NCI-H2107 (cell line): Measurements from ENCODE around the gene KRTAP10-1.

ENCODE experiments used
- DNase-seq: peaks from one replicate; lab custom pipeline; 2025; lab: John Stamatoyannopoulos, UW

KRTAP10-1 gene

GRCh38 chr21:44502171-44502958 lies 37.6 kb downstream of the KRTAP10-1 start:
- DNase-seq = no peak

- no peak for DNase-seq
Observed at GRCh38 chr21:44500111-44500510, 39.9 kb downstream of the KRTAP10-1 start.

GRCh38 chr21:44499631-44500030 lies 40.4 kb downstream of the KRTAP10-1 start:
- DNase-seq = no peak

- DNase-seq = no peak
Observed at GRCh38 chr21:44499211-44499560, 40.8 kb downstream of the KRTAP10-1 start.

- DNase-seq = no peak
Observed at GRCh38 chr21:44498280-44499210, 41.5 kb downstream of the KRTAP10-1 start.

- peak; percentile 62 for DNase-seq
Observed at GRCh38 chr21:44497703-44498126, 42.3 kb downstream of the KRTAP10-1 start.

GRCh38 chr21:44496564-44497550 lies 43.1 kb downstream of the KRTAP10-1 start:
- peak; percentile 72 for DNase-seq

GRCh38 chr21:44495611-44496563 lies 44.1 kb downstream of the KRTAP10-1 start:
- DNase-seq = no peak

- DNase-seq = no peak
Observed at GRCh38 chr21:44494956-44495355, 45.0 kb downstream of the KRTAP10-1 start.

- DNase-seq = no peak
Observed at GRCh38 chr21:44494418-44494817, 45.6 kb downstream of the KRTAP10-1 start.

GRCh38 chr21:44492567-44493385 lies 47.2 kb downstream of the KRTAP10-1 start:
- no peak for DNase-seq

GRCh38 chr21:44490816-44491215 lies 49.2 kb downstream of the KRTAP10-1 start:
- DNase-seq = no peak

- DNase-seq = no peak
Observed at GRCh38 chr21:44490405-44490804, 49.6 kb downstream of the KRTAP10-1 start.

- DNase-seq = no peak
Observed at GRCh38 chr21:44489962-44490361, 50.0 kb downstream of the KRTAP10-1 start.
